IMR-90 (cell line): ENCODE results near the gene MAGI2. TPM values are rescaled to one million over a fixed set of nuclear protein-coding genes. Genes with fewer than 3 reads are reported as not detected.
A peak's percentile ranks its signal among the peaks of the same experiment; 100 is the strongest.

Source experiments
- ATAC-seq: fragments of 200-7000 bp; cut with Tn5 transposase; 2 replicates; pipeline ENCODE4 v1.9.1; 2020; ENCODE audit warnings: low read depth, mild to moderate bottlenecking, moderate library complexity
- BruUV-seq: library from RNA; stranded (reverse); fragments of 400-500 nt; replicated peaks from 2 replicates; lab custom pipeline; 2021; lab: Mats Ljungman, UMichigan
- CTCF ChIA-PET: fragments of 300-600 bp; formaldehyde crosslinking; extraction: SDS; loops from one replicate; lab custom pipeline; 2021; ENCODE audit warnings: antibody characterized with exemption; lab: Yijun Ruan, JAX
- POLR2A ChIA-PET: fragments of 300-600 bp; sonication (Branson Sonifier 250); formaldehyde crosslinking; loops from one replicate; lab custom pipeline; 2022; ENCODE audit warnings: antibody characterized with exemption; ENCODE audit not compliant: unreplicated experiment; lab: Charles Lee
- DNase-seq: peaks from one replicate; pipeline ENCODE4 v3.0.0; 2013
- H2AFZ ChIP-seq: replicated peaks from 2 replicates; pipeline ENCODE3; 2013; ENCODE audit warnings: low read length, mild to moderate bottlenecking; ENCODE audit not compliant: poor library complexity
- H2AK5ac ChIP-seq: 2 replicates; pipeline ENCODE4 v1.6.1; 2013; ENCODE audit warnings: low read depth, low read length, inconsistent platforms
- H2AK9ac ChIP-seq: replicated peaks from 2 replicates; pipeline ENCODE3; 2013; ENCODE audit warnings: mild to moderate bottlenecking, low read depth, low read length, moderate library complexity; ENCODE audit not compliant: poor library complexity
- H2BK120ac ChIP-seq: 2 replicates; pipeline ENCODE4 v1.6.1; 2013; ENCODE audit warnings: low read depth, low read length, inconsistent platforms
- H2BK15ac ChIP-seq: 3 replicates; pipeline ENCODE4 v1.6.1; 2013; ENCODE audit warnings: low read depth, low read length, inconsistent platforms
- H2BK20ac ChIP-seq: 2 replicates; pipeline ENCODE4 v1.6.1; 2013; ENCODE audit warnings: low read depth, mild to moderate bottlenecking, inconsistent platforms, low read length, moderate library complexity
- H2BK5ac ChIP-seq: 2 replicates; pipeline ENCODE4 v1.6.1; 2013; ENCODE audit warnings: mild to moderate bottlenecking, low read depth, low read length, inconsistent platforms; ENCODE audit not compliant: poor library complexity, severe bottlenecking
- H3K14ac ChIP-seq: replicated peaks from 2 replicates; pipeline ENCODE4 v1.6.1; 2013; ENCODE audit warnings: low read depth, low read length, inconsistent platforms
- H3K18ac ChIP-seq: 2 replicates; pipeline ENCODE4 v1.6.1; 2013; ENCODE audit warnings: low read depth, low read length, control low read depth
- H3K23ac ChIP-seq: 2 replicates; pipeline ENCODE4 v1.6.1; 2013; ENCODE audit warnings: low read depth, low read length, inconsistent platforms
- H3K27ac ChIP-seq: 2 replicates; pipeline ENCODE4 v1.5.1; 2013; ENCODE audit warnings: mild to moderate bottlenecking, control low read depth, low read length; ENCODE audit not compliant: insufficient read depth
- H3K27me3 ChIP-seq: 2 replicates; pipeline ENCODE4 v1.6.1; 2013; ENCODE audit warnings: low read length; ENCODE audit not compliant: control insufficient read depth, insufficient read depth
- H3K36me3 ChIP-seq: 2 replicates; pipeline ENCODE4 v1.6.1; 2013; ENCODE audit warnings: low read length, mixed read lengths; ENCODE audit not compliant: control insufficient read depth, insufficient read depth
- H3K4ac ChIP-seq: 2 replicates; pipeline ENCODE4 v1.6.1; 2013; ENCODE audit warnings: low read depth, low read length, inconsistent platforms
- H3K4me1 ChIP-seq: 2 replicates; pipeline ENCODE4 v1.6.1; 2013; ENCODE audit warnings: low read length, mixed read lengths; ENCODE audit not compliant: control insufficient read depth, insufficient read depth
- H3K4me2 ChIP-seq: 2 replicates; pipeline ENCODE4 v1.6.1; 2013; ENCODE audit warnings: low read depth, mild to moderate bottlenecking, control low read depth, low read length, moderate library complexity
- H3K4me3 ChIP-seq: 2 replicates; pipeline ENCODE4 v1.5.1; 2013; ENCODE audit warnings: low read depth, mild to moderate bottlenecking, control low read depth, low read length, moderate library complexity; ENCODE audit not compliant: insufficient read depth
- H3K56ac ChIP-seq: 2 replicates; pipeline ENCODE4 v1.6.1; 2013; ENCODE audit warnings: low read length, inconsistent platforms; ENCODE audit not compliant: insufficient read depth; ENCODE audit errors: extremely low read depth
- H3K79me1 ChIP-seq, 2 experiments: 2 replicates each; pipeline ENCODE4 v1.6.1; 2013; ENCODE audit warnings: low read length in 2 of 2, inconsistent platforms in 1 of 2, low read depth in 1 of 2
- H3K9ac ChIP-seq: 2 replicates; pipeline ENCODE4 v1.6.1; 2013; ENCODE audit warnings: low read depth, low read length, control low read depth
- H3K9me1 ChIP-seq: 2 replicates; pipeline ENCODE4 v1.6.1; 2013; ENCODE audit warnings: low read length, inconsistent platforms; ENCODE audit not compliant: insufficient read depth
- H3K9me3 ChIP-seq: 2 replicates; pipeline ENCODE4 v1.6.1; 2013; ENCODE audit warnings: low read length; ENCODE audit not compliant: control insufficient read depth, insufficient read depth
- H4K20me1 ChIP-seq: 2 replicates; pipeline ENCODE4 v1.6.1; 2013; ENCODE audit warnings: low read length, inconsistent platforms; ENCODE audit not compliant: insufficient read depth
- H4K5ac ChIP-seq: 2 replicates; pipeline ENCODE4 v1.6.1; 2013; ENCODE audit warnings: mild to moderate bottlenecking, low read depth, low read length, control low read depth
- H4K8ac ChIP-seq, 2 experiments: 2 replicates each; pipeline ENCODE4 v1.6.1; 2013; ENCODE audit warnings: low read depth in 2 of 2, low read length in 2 of 2, control low read depth in 1 of 2, inconsistent platforms in 1 of 2
- H4K91ac ChIP-seq: 2 replicates; pipeline ENCODE4 v1.6.1; 2013; ENCODE audit warnings: low read depth, low read length, inconsistent platforms; ENCODE audit not compliant: insufficient read depth
- CEBPB ChIP-seq: IDR thresholded peaks from 2 replicates; pipeline ENCODE4 v1.6.1; 2012; ENCODE audit warnings: low read depth, low read length, improper control_type of control experiment
- CHD1 ChIP-seq: IDR thresholded peaks from 2 replicates; pipeline ENCODE4 v1.6.1; 2012; ENCODE audit warnings: low read depth, low read length, improper control_type of control experiment
- FOS ChIP-seq: fragments of 150-350 bp; IDR thresholded peaks from 2 replicates; pipeline ENCODE4 v1.6.1; 2016; ENCODE audit warnings: low read depth, low read length
- MAFK ChIP-seq: IDR thresholded peaks from 2 replicates; pipeline ENCODE4 v1.6.1; 2012; ENCODE audit warnings: low read depth, low read length, improper control_type of control experiment
- MAZ ChIP-seq: IDR thresholded peaks from 2 replicates; pipeline ENCODE4 v1.6.1; 2012; ENCODE audit warnings: low read depth, mild to moderate bottlenecking, low read length, improper control_type of control experiment, moderate library complexity, borderline replicate concordance
- MXI1 ChIP-seq: IDR thresholded peaks from 2 replicates; pipeline ENCODE4 v1.6.1; 2012; ENCODE audit warnings: low read depth, mild to moderate bottlenecking, low read length, moderate library complexity, borderline replicate concordance
- NFE2L2 ChIP-seq: fragments of 150-350 bp; IDR thresholded peaks from 2 replicates; pipeline ENCODE4 v1.6.1; 2016; ENCODE audit warnings: low read depth, mild to moderate bottlenecking, low read length
- POLR2A ChIP-seq: IDR thresholded peaks from 2 replicates; pipeline ENCODE4 v1.6.1; 2012; ENCODE audit warnings: mild to moderate bottlenecking, low read depth, low read length
- RAD21 ChIP-seq: IDR thresholded peaks from 2 replicates; pipeline ENCODE4 v1.6.1; 2012; ENCODE audit warnings: low read length, improper control_type of control experiment
- RCOR1 ChIP-seq: IDR thresholded peaks from 2 replicates; pipeline ENCODE4 v1.6.1; 2012; ENCODE audit warnings: mild to moderate bottlenecking, low read length, improper control_type of control experiment; ENCODE audit not compliant: insufficient replicate concordance
- RFX5 ChIP-seq: IDR thresholded peaks from 2 replicates; pipeline ENCODE4 v1.8.0; 2012; ENCODE audit warnings: low read depth, mild to moderate bottlenecking, low read length, moderate library complexity
- SMC3 ChIP-seq: fragments of 150-350 bp; IDR thresholded peaks from 2 replicates; pipeline ENCODE4 v1.6.1; 2016; ENCODE audit warnings: low read depth, mild to moderate bottlenecking, antibody characterized with exemption, low read length, moderate library complexity
- dilution Hi-C: fragments of 300-500 bp; cut with HindIII; formaldehyde crosslinking; loops from one replicate; pipeline ENCODE4 v1.14.3; 2018; ENCODE audit warnings: low sequenced_read_pairs; ENCODE audit not compliant: unreplicated experiment
- in situ Hi-C: fragments of 300-500 bp; cut with MboI; formaldehyde crosslinking; loops from 3 replicates; pipeline ENCODE4 v1.14.3; 2019; ENCODE audit warnings: low sequenced_read_pairs, inconsistent platforms, mixed read lengths
- intact Hi-C: fragments of 100-400 bp; cut with micrococcal nuclease; formaldehyde crosslinking; loops from 2 replicates; pipeline ENCODE4 v1.10.0; 2022
- polyA plus RNA-seq, 3 experiments: library from polyadenylated mRNA; depleted of rRNA; stranded (reverse); fragments of >200 nt; gene quantifications; 2 replicates each; pipeline ENCODE4 v1.2.3, GENCODE V29; 2012; ENCODE audit warnings: low replicate concordance in 1 of 3
- total RNA-seq: library from RNA; depleted of rRNA; stranded (reverse); fragments of >200 nt; gene quantifications from 2 replicates; pipeline ENCODE4 v1.2.3, GENCODE V29; 2012
- TF ChIP-seq, protein P1 (sequence below): conservative IDR thresholded peaks from 2 replicates; pipeline ENCODE4 v1.5.1; 2012; ENCODE audit warnings: mild to moderate bottlenecking, low read depth, low read length, improper control_type of control experiment
- TF ChIP-seq, protein P2 (sequence below): fragments of 150-350 bp; IDR thresholded peaks from 2 replicates; pipeline ENCODE4 v1.6.1; 2017; ENCODE audit warnings: mild to moderate bottlenecking, antibody characterized with exemption, low read length, low read depth

Gene MAGI2
- total and polyA plus RNA-seq, 2 of the 4 experiments (the other 2 are of a cell fraction), result 2.5 to 17.9 TPM

DNA sequence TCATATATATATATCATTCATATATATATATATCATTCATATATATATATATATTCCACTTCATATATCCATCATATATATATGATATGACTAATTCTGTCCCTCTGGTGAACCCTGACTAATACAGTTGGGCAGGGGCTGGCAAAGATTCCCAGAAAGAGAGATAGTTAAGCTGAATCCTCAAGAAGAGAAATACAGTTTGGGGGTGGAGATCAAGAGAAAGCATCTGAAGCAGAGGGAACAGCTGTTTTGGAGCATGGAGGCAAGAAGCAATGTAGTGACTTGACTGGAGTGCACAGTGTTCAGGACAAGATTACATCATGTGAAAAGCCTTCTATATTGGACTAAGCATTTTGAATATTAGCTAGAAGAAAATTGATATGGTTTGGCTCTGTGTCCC is 540.7 kb downstream of the MAGI2 start:
- Histone ChIP-seq H2BK120ac (no peak overlapping the region), H2AFZ (no peak overlapping the region), H2BK5ac (no peak overlapping the region), H3K9ac (no peak overlapping the region), H3K9me3 (0 out of 2 replicates have a peak, but pooled peaks cover 2% of the 10 kb centered on the region), H3K4me2 (no peak overlapping the region), H2BK15ac (no peak overlapping the region), H3K14ac (no peak overlapping the region), H4K5ac (no peak overlapping the region), H2AK9ac (no peak overlapping the region), H2BK20ac (no peak overlapping the region), H3K18ac (no peak overlapping the region), H3K4me3 (no peak overlapping the region), H4K8ac (no peak overlapping the region), H3K56ac (no peak overlapping the region), H3K9me1 (no peaks in the 10 kb centered on the region), H4K91ac (no peak overlapping the region), H3K23ac (no peak overlapping the region), H2AK5ac (no peak overlapping the region), H4K20me1 (no peaks in the 10 kb centered on the region), H3K36me3 (no peaks in the 10 kb centered on the region), H3K79me1 (no peaks in the 10 kb centered on the region; a peak in 1 of 4 replicates), H3K4me1 (no peaks in the 10 kb centered on the region), H3K27me3 (no peaks in the 10 kb centered on the region), H3K4ac (no peak overlapping the region), H3K27ac (no peak overlapping the region)
- in situ Hi-C loops, result no loop called here
- dilution Hi-C loops, result no loop called here
- POLR2A ChIA-PET, result no interaction called here
- TF ChIP-seq MXI1, result no peak
- no peak for TF ChIP-seq MAZ
- no peak for TF ChIP-seq POLR2A
- TF ChIP-seq RAD21, result no peak
- TF ChIP-seq CHD1, result no peak
- TF ChIP-seq, protein P1, sequence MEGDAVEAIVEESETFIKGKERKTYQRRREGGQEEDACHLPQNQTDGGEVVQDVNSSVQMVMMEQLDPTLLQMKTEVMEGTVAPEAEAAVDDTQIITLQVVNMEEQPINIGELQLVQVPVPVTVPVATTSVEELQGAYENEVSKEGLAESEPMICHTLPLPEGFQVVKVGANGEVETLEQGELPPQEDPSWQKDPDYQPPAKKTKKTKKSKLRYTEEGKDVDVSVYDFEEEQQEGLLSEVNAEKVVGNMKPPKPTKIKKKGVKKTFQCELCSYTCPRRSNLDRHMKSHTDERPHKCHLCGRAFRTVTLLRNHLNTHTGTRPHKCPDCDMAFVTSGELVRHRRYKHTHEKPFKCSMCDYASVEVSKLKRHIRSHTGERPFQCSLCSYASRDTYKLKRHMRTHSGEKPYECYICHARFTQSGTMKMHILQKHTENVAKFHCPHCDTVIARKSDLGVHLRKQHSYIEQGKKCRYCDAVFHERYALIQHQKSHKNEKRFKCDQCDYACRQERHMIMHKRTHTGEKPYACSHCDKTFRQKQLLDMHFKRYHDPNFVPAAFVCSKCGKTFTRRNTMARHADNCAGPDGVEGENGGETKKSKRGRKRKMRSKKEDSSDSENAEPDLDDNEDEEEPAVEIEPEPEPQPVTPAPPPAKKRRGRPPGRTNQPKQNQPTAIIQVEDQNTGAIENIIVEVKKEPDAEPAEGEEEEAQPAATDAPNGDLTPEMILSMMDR, result no peak
- no peak for TF ChIP-seq RCOR1
- TF ChIP-seq SMC3, result no peak
- TF ChIP-seq FOS, result no peak
- no peak for TF ChIP-seq RFX5
- TF ChIP-seq MAFK, result no peak
- TF ChIP-seq CEBPB, result no peak
- no peak for TF ChIP-seq NFE2L2
- TF ChIP-seq, protein P2, sequence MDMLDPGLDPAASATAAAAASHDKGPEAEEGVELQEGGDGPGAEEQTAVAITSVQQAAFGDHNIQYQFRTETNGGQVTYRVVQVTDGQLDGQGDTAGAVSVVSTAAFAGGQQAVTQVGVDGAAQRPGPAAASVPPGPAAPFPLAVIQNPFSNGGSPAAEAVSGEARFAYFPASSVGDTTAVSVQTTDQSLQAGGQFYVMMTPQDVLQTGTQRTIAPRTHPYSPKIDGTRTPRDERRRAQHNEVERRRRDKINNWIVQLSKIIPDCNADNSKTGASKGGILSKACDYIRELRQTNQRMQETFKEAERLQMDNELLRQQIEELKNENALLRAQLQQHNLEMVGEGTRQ, result no peak
- ATAC-seq (no peak), DNase-seq (peak; percentile 54)
- intact Hi-C loops, result loop anchor here (10.0 kb wide), 1 partner anchor 208 kb away; no protein-coding TSS in a partner anchor
- BruUV-seq, result no TSS peak
- CTCF ChIA-PET, result interaction anchor here (0.7 kb wide), 1 partner anchor 87 kb away, joined by 3 read pairs; no protein-coding TSS in a partner anchor
